ENCODE results near the gene MAP1B. TPM values are rescaled to one million over a fixed set of nuclear protein-coding genes. Genes with fewer than 3 reads are reported as not detected.

MAP1B gene
- total and polyA plus RNA-seq, 9 of the 15 experiments (the other 6 are each of a cell fraction or from before 2014, with no cell fraction given), result 5.2 to 66.1 (median 17.3) TPM

- TF ChIP-seq, protein P1, sequence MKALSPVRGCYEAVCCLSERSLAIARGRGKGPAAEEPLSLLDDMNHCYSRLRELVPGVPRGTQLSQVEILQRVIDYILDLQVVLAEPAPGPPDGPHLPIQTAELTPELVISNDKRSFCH (CRISPR knock-in tag; IDR thresholded peaks at IDR 0.05), result no peak
- TF ChIP-seq, protein P1 (tag; IDR thresholded peaks at IDR 0.05), result no peak
- TF ChIP-seq PATZ1 (CRISPR knock-in tag; IDR thresholded peaks at IDR 0.05; ENCODE audit: borderline replicate concordance), result no peak
- no peak for TF ChIP-seq SMAD4 (CRISPR knock-in tag; conservative IDR thresholded peaks at IDR 0.05)
- TF ChIP-seq, protein P2, sequence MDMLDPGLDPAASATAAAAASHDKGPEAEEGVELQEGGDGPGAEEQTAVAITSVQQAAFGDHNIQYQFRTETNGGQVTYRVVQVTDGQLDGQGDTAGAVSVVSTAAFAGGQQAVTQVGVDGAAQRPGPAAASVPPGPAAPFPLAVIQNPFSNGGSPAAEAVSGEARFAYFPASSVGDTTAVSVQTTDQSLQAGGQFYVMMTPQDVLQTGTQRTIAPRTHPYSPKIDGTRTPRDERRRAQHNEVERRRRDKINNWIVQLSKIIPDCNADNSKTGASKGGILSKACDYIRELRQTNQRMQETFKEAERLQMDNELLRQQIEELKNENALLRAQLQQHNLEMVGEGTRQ (CRISPR knock-in tag; IDR thresholded peaks at IDR 0.05), result no peak
- no peak for TF ChIP-seq NRF1 (conservative IDR thresholded peaks at IDR 0.05 in 1 of 2, IDR thresholded peaks at IDR 0.05 in 1 of 2)
- no peak for TF ChIP-seq ZFP36 (IDR thresholded peaks at IDR 0.05; ENCODE audit: low read depth, low read length, partially characterized antibody)
- TF ChIP-seq, protein P3, sequence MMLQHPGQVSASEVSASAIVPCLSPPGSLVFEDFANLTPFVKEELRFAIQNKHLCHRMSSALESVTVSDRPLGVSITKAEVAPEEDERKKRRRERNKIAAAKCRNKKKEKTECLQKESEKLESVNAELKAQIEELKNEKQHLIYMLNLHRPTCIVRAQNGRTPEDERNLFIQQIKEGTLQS (IDR thresholded peaks at IDR 0.05), result peak; percentile 16; the same call in 1 of the 2 replicates
- TF ChIP-seq, protein P3 (CRISPR knock-in tag; conservative IDR thresholded peaks at IDR 0.05), result no peak
- no peak for TF ChIP-seq FUS (optimal IDR thresholded peaks at IDR 0.05; ENCODE audit: low read depth, low read length)
- no peak for TF ChIP-seq MEF2D (tag; conservative IDR thresholded peaks at IDR 0.05; ENCODE audit: low read depth)
- TF ChIP-seq TARDBP (IDR thresholded peaks at IDR 0.05), result no peak
- TF ChIP-seq, protein P4, sequence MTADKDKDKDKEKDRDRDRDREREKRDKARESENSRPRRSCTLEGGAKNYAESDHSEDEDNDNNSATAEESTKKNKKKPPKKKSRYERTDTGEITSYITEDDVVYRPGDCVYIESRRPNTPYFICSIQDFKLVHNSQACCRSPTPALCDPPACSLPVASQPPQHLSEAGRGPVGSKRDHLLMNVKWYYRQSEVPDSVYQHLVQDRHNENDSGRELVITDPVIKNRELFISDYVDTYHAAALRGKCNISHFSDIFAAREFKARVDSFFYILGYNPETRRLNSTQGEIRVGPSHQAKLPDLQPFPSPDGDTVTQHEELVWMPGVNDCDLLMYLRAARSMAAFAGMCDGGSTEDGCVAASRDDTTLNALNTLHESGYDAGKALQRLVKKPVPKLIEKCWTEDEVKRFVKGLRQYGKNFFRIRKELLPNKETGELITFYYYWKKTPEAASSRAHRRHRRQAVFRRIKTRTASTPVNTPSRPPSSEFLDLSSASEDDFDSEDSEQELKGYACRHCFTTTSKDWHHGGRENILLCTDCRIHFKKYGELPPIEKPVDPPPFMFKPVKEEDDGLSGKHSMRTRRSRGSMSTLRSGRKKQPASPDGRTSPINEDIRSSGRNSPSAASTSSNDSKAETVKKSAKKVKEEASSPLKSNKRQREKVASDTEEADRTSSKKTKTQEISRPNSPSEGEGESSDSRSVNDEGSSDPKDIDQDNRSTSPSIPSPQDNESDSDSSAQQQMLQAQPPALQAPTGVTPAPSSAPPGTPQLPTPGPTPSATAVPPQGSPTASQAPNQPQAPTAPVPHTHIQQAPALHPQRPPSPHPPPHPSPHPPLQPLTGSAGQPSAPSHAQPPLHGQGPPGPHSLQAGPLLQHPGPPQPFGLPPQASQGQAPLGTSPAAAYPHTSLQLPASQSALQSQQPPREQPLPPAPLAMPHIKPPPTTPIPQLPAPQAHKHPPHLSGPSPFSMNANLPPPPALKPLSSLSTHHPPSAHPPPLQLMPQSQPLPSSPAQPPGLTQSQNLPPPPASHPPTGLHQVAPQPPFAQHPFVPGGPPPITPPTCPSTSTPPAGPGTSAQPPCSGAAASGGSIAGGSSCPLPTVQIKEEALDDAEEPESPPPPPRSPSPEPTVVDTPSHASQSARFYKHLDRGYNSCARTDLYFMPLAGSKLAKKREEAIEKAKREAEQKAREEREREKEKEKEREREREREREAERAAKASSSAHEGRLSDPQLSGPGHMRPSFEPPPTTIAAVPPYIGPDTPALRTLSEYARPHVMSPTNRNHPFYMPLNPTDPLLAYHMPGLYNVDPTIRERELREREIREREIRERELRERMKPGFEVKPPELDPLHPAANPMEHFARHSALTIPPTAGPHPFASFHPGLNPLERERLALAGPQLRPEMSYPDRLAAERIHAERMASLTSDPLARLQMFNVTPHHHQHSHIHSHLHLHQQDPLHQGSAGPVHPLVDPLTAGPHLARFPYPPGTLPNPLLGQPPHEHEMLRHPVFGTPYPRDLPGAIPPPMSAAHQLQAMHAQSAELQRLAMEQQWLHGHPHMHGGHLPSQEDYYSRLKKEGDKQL (CRISPR knock-in tag; IDR thresholded peaks at IDR 0.05; ENCODE audit: borderline replicate concordance), result no peak
Observed at GRCh38 chr5:72245951-72246532, 138.8 kb downstream of the MAP1B start (continued).

Data from K562 (cell line).